Liver (tissue), 3 donors: Measurements from ENCODE around the gene TMEM38B.

ENCODE experiments used
- TF ChIP-seq, protein P1 (sequence below): fragments of 150-350 bp; IDR thresholded peaks from 2 replicates; pipeline ENCODE4 v1.5.1; 2017; ENCODE audit warnings: improper control_type of control experiment, low read depth, low read length; ENCODE audit not compliant: missing input control
- TF ChIP-seq, protein P2 (sequence below): IDR thresholded peaks from 2 replicates; pipeline ENCODE4 v1.6.1; 2016; ENCODE audit warnings: antibody characterized with exemption
- donor health status: healthy.
- donor health status: healthy.

DNA sequence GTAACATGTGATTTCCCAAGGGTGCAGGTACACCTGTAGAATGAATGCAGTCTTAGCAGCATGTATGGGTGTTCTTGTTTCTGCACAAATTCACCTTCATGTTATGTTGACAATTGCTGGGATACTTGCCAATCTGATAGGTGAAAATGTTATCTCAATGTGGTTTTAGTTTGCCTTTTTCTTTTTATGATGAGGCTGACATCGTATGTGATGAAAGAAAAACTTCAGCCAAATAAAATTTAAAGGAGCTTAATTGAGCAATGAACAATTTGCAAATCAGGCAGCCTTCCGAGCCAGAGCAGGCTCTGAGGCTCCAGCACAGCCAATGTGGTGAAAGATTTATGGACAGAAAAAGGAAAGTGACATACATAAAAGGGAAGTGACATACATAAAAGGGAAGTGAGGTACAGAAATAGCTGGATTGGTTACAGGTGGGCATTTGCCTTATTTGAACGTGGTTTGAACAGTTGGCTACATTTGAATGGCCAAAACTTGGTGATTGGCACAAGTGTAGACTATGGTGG lies 21.6 kb upstream of the TMEM38B start:
- TF ChIP-seq, protein P1, sequence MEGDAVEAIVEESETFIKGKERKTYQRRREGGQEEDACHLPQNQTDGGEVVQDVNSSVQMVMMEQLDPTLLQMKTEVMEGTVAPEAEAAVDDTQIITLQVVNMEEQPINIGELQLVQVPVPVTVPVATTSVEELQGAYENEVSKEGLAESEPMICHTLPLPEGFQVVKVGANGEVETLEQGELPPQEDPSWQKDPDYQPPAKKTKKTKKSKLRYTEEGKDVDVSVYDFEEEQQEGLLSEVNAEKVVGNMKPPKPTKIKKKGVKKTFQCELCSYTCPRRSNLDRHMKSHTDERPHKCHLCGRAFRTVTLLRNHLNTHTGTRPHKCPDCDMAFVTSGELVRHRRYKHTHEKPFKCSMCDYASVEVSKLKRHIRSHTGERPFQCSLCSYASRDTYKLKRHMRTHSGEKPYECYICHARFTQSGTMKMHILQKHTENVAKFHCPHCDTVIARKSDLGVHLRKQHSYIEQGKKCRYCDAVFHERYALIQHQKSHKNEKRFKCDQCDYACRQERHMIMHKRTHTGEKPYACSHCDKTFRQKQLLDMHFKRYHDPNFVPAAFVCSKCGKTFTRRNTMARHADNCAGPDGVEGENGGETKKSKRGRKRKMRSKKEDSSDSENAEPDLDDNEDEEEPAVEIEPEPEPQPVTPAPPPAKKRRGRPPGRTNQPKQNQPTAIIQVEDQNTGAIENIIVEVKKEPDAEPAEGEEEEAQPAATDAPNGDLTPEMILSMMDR = no peak
- TF ChIP-seq, protein P2, sequence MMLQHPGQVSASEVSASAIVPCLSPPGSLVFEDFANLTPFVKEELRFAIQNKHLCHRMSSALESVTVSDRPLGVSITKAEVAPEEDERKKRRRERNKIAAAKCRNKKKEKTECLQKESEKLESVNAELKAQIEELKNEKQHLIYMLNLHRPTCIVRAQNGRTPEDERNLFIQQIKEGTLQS = no peak
